OCI-LY1 (cell line): Measurements from ENCODE around the gene PPM1D.
"Not testable (repeated sequence)": the region's sequence is repeated elsewhere in the genome, so short reads cannot be mapped to it uniquely, and the experiment has no call there.

Experiments used
- H2AFZ ChIP-seq: fragments of 200-600 bp; sonication (generic), shearing (Covaris generic); 2 replicates; pipeline ENCODE4 v1.6.0; 2014; ENCODE audit warnings: antibody characterized with exemption, mild to moderate bottlenecking, low read length
- H3F3A ChIP-seq: fragments of 200-600 bp; sonication (generic), shearing (Covaris generic); 2 replicates; pipeline ENCODE4 v1.6.0; 2014; ENCODE audit warnings: mild to moderate bottlenecking, antibody characterized with exemption, low read length, moderate library complexity; ENCODE audit not compliant: insufficient read depth
- H3K27ac ChIP-seq: fragments of 200-600 bp; sonication (generic); 2 replicates; pipeline ENCODE4 v1.5.1; 2014; ENCODE audit warnings: low read length, mixed run types, mild to moderate bottlenecking, low read depth; ENCODE audit not compliant: poor library complexity, severe bottlenecking
- H3K27me3 ChIP-seq: fragments of 200-600 bp; sonication (generic); 2 replicates; pipeline ENCODE4 v1.6.0; 2014; ENCODE audit warnings: antibody characterized with exemption, mild to moderate bottlenecking, low read length, moderate library complexity; ENCODE audit not compliant: insufficient read depth
- H3K36me3 ChIP-seq: fragments of 200-600 bp; sonication (generic); 2 replicates; pipeline ENCODE4 v1.6.1; 2014; ENCODE audit warnings: mild to moderate bottlenecking, antibody characterized with exemption, low read length, moderate library complexity, mixed read lengths; ENCODE audit not compliant: insufficient read depth
- H3K4me1 ChIP-seq: fragments of 200-600 bp; sonication (generic); 2 replicates; pipeline ENCODE4 v1.5.1; 2014; ENCODE audit warnings: mild to moderate bottlenecking, low read length, moderate library complexity; ENCODE audit not compliant: insufficient read depth, severe bottlenecking
- H3K4me2 ChIP-seq: fragments of 200-600 bp; sonication (generic), shearing (Covaris generic); 2 replicates; pipeline ENCODE4 v1.6.1; 2014; ENCODE audit warnings: low read length
- H3K4me3 ChIP-seq: fragments of 200-600 bp; sonication (generic); 2 replicates; pipeline ENCODE4 v1.5.1; 2014; ENCODE audit warnings: low read length, low read depth, mild to moderate bottlenecking, mixed read lengths; ENCODE audit not compliant: poor library complexity, severe bottlenecking
- H3K79me2 ChIP-seq: fragments of 200-600 bp; shearing (Covaris generic); 2 replicates; pipeline ENCODE4 v1.6.1; 2016; ENCODE audit warnings: mixed run types, low read length, mixed read lengths; ENCODE audit not compliant: insufficient read depth
- H3K9ac ChIP-seq: fragments of 200-600 bp; sonication (generic), shearing (Covaris generic); 2 replicates; pipeline ENCODE4 v1.6.1; 2014; ENCODE audit warnings: mild to moderate bottlenecking, low read length, mixed read lengths
- H3K9me2 ChIP-seq: fragments of 200-600 bp; sonication (generic), shearing (Covaris generic); 2 replicates; pipeline ENCODE4 v1.6.1; 2014; ENCODE audit warnings: low read depth, mild to moderate bottlenecking, low read length, mixed read lengths
- H3K9me3 ChIP-seq: fragments of 200-600 bp; shearing (Covaris generic); 2 replicates; pipeline ENCODE4 v1.6.1; 2014; ENCODE audit warnings: low read length, mixed read lengths
- H4K20me1 ChIP-seq: fragments of 200-600 bp; sonication (generic), shearing (Covaris generic); 2 replicates; pipeline ENCODE4 v1.6.0; 2016; ENCODE audit warnings: mild to moderate bottlenecking, low read length; ENCODE audit not compliant: insufficient read depth
- EZH2 ChIP-seq: fragments of 200-600 bp; sonication (generic), shearing (Covaris generic); IDR thresholded peaks from 2 replicates; pipeline ENCODE4 v1.8.0; 2017; ENCODE audit warnings: borderline replicate concordance, mixed run types, mild to moderate bottlenecking, antibody characterized with exemption, low read length, moderate library complexity, mixed read lengths
- TF ChIP-seq, protein P1 (sequence below): fragments of 200-600 bp; sonication (generic), shearing (Covaris generic); IDR thresholded peaks from 2 replicates; pipeline ENCODE4 v1.5.1; 2017; ENCODE audit warnings: mild to moderate bottlenecking, antibody characterized with exemption, low read length, moderate library complexity, mixed read lengths

PPM1D gene

GRCh38 chr17:60599620-60600489 is at the start of gene PPM1D:
Gene PPM1D (plus strand): TSS chr17:60600193. CDS start chr17:60600415, 222 bp downstream.
- H2AFZ ChIP-seq: peak within 1 kb of the TSS; percentile 8
- peak within 1 kb of the TSS; percentile 76 for H3K4me3 ChIP-seq
- H3K9ac ChIP-seq: peak within 1 kb of the TSS; percentile 89
- no peak for TF ChIP-seq EZH2
- TF ChIP-seq, protein P1, sequence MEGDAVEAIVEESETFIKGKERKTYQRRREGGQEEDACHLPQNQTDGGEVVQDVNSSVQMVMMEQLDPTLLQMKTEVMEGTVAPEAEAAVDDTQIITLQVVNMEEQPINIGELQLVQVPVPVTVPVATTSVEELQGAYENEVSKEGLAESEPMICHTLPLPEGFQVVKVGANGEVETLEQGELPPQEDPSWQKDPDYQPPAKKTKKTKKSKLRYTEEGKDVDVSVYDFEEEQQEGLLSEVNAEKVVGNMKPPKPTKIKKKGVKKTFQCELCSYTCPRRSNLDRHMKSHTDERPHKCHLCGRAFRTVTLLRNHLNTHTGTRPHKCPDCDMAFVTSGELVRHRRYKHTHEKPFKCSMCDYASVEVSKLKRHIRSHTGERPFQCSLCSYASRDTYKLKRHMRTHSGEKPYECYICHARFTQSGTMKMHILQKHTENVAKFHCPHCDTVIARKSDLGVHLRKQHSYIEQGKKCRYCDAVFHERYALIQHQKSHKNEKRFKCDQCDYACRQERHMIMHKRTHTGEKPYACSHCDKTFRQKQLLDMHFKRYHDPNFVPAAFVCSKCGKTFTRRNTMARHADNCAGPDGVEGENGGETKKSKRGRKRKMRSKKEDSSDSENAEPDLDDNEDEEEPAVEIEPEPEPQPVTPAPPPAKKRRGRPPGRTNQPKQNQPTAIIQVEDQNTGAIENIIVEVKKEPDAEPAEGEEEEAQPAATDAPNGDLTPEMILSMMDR: no peak
- H3K79me2 ChIP-seq: peaks cover 40% of the 10 kb centered on the region
- no peaks in the 10 kb centered on the region for H4K20me1 ChIP-seq
- no peaks in the 10 kb centered on the region for H3F3A ChIP-seq
- peak within 1 kb of the TSS; percentile 75 for H3K27ac ChIP-seq
- H3K4me2 ChIP-seq: peak within 1 kb of the TSS; percentile 76
- no peaks in the 10 kb centered on the region for H3K27me3 ChIP-seq
- no peaks in the 10 kb centered on the region; the same call in 1 of the 2 replicates for H3K36me3 ChIP-seq
- H3K9me3 ChIP-seq: no peaks in the 10 kb centered on the region
- no peaks in the 10 kb centered on the region for H3K9me2 ChIP-seq
- H3K4me1 ChIP-seq: peaks cover 27% of the 10 kb centered on the region

DNA sequence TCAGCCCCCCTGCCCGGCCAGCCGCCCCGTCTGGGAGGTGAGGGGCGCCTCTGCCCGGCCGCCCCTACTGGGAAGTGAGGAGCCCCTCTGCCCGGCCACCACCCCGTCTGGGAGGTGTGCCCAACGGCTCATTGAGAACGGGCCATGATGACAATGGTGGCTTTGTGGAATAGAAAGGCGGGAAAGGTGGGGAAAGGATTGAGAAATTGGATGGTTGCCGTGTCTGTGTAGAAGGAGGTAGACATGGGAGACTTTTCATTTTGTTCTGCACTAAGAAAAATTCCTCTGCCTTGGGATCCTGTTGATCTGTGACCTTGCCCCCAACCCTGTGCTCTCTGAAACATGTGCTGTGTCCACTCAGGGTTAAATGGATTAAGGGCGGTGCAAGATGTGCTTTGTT is 47.7 kb upstream of the PPM1D start:
- H3F3A ChIP-seq, H3K4me1 ChIP-seq, H3K27ac ChIP-seq, H3K4me2 ChIP-seq, H3K9me3 ChIP-seq, H3K36me3 ChIP-seq, H3K79me2 ChIP-seq, H3K27me3 ChIP-seq, H4K20me1 ChIP-seq, H2AFZ ChIP-seq, H3K9ac ChIP-seq, H3K4me3 ChIP-seq, H3K9me2 ChIP-seq: not testable (repeated sequence)

DNA sequence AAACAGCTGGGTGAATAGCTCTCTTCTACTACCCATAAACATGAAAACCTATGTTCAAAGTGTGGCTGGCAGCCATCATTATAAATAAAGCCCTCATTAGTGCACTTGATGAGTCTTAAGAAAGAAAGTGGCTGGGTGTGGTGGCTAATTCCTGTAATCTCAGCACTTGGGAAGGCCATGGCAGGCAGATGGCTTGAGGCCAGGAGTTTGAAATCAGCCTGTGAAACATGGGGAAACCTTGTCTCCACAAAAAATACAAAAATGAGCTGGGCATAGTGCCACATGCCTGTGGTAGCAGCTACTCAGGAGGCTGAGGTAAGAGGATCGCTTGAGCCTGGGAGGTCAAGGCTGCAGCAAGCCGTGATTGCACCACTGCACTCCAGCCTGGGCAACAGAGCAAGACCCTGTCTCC is 45.6 kb upstream of the PPM1D start:
- H3K4me2 ChIP-seq: no peak overlapping the region
- H4K20me1 ChIP-seq: no peaks in the 10 kb centered on the region

More for the DNA sequence above, 45.6 kb upstream of the PPM1D start:
- no peaks in the 10 kb centered on the region for H3K27me3 ChIP-seq
- TF ChIP-seq EZH2: no peak
- TF ChIP-seq, protein P1: no peak
- H3K9ac ChIP-seq: no peak overlapping the region
- no peaks in the 10 kb centered on the region for H3K36me3 ChIP-seq
- no peak overlapping the region for H3K27ac ChIP-seq
- no peaks in the 10 kb centered on the region for H3K9me2 ChIP-seq
- no peak overlapping the region for H3K4me3 ChIP-seq
- no peaks in the 10 kb centered on the region for H3K79me2 ChIP-seq
- H3F3A ChIP-seq: no peaks in the 10 kb centered on the region
- no peak overlapping the region for H2AFZ ChIP-seq
- H3K9me3 ChIP-seq: peaks cover 18% of the 10 kb centered on the region
- H3K4me1 ChIP-seq: no peaks in the 10 kb centered on the region
